Ishikawa (cell line): ENCODE data around the gene CALML6.

ENCODE experiments used
- CEBPB ChIP-seq: IDR thresholded peaks from 2 replicates; pipeline ENCODE4 v1.6.1; 2012
- CREB1 ChIP-seq: IDR thresholded peaks from 2 replicates; pipeline ENCODE4 v1.6.1; 2012; ENCODE audit warnings: low read depth
- EGR1 ChIP-seq: IDR thresholded peaks from 2 replicates; pipeline ENCODE4 v1.6.1; 2012
- EP300 ChIP-seq: IDR thresholded peaks from 2 replicates; pipeline ENCODE4 v1.6.1; 2012; ENCODE audit warnings: borderline replicate concordance
- FOXM1 ChIP-seq: IDR thresholded peaks from 2 replicates; pipeline ENCODE4 v1.6.1; 2012; ENCODE audit warnings: low read depth, borderline replicate concordance
- MAX ChIP-seq: IDR thresholded peaks from 2 replicates; pipeline ENCODE4 v1.6.1; 2012
- NFIC ChIP-seq: IDR thresholded peaks from 2 replicates; pipeline ENCODE4 v1.6.1; 2012
- RAD21 ChIP-seq: IDR thresholded peaks from 2 replicates; pipeline ENCODE4 v1.6.1; 2012; ENCODE audit warnings: low read depth
- REST ChIP-seq: IDR thresholded peaks from 2 replicates; pipeline ENCODE4 v1.6.1; 2012; ENCODE audit warnings: low read depth, mild to moderate bottlenecking
- TAF1 ChIP-seq: IDR thresholded peaks from 2 replicates; pipeline ENCODE4 v1.6.1; 2012; ENCODE audit warnings: low read depth, mild to moderate bottlenecking
- TCF12 ChIP-seq: IDR thresholded peaks from 2 replicates; pipeline ENCODE4 v1.6.1; 2012; ENCODE audit warnings: low read depth
- TEAD4 ChIP-seq: IDR thresholded peaks from 2 replicates; pipeline ENCODE4 v1.6.1; 2012
- YY1 ChIP-seq: IDR thresholded peaks from 2 replicates; pipeline ENCODE4 v1.6.1; 2012; ENCODE audit warnings: low read depth
- ZBTB7A ChIP-seq: IDR thresholded peaks from 2 replicates; pipeline ENCODE4 v1.6.1; 2012; ENCODE audit warnings: low read depth
- TF ChIP-seq, protein P1 (sequence below): IDR thresholded peaks from 2 replicates; pipeline ENCODE4 v1.6.1; 2012

The CALML6 gene

GRCh38 chr1:1926886-1927660 lies 12.0 kb downstream of the CALML6 start:
- no peak for TF ChIP-seq EGR1
- TF ChIP-seq, protein P1, sequence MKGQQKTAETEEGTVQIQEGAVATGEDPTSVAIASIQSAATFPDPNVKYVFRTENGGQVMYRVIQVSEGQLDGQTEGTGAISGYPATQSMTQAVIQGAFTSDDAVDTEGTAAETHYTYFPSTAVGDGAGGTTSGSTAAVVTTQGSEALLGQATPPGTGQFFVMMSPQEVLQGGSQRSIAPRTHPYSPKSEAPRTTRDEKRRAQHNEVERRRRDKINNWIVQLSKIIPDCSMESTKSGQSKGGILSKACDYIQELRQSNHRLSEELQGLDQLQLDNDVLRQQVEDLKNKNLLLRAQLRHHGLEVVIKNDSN = no peak
- TF ChIP-seq EP300 = no peak
- no peak for TF ChIP-seq TAF1
- TF ChIP-seq MAX = no peak
- TF ChIP-seq NFIC = no peak
- no peak for TF ChIP-seq RAD21

- TF ChIP-seq YY1 = no peak
- TF ChIP-seq REST = no peak
- no peak for TF ChIP-seq CEBPB
- no peak for TF ChIP-seq TCF12
- TF ChIP-seq ZBTB7A = no peak
- no peak for TF ChIP-seq FOXM1
- no peak for TF ChIP-seq CREB1
- TF ChIP-seq NFIC = no peak
- TF ChIP-seq, protein P1 = no peak
- TF ChIP-seq TAF1 = no peak
- no peak for TF ChIP-seq EP300
- no peak for TF ChIP-seq RAD21
- TF ChIP-seq MAX = no peak
- no peak for TF ChIP-seq TEAD4
- no peak for TF ChIP-seq EGR1
These were observed 12.7 kb downstream of the CALML6 start for GRCh38 chr1:1927751-1928150.

- TF ChIP-seq NFIC = peak; percentile 55
- TF ChIP-seq REST = no peak
- no peak for TF ChIP-seq RAD21
These were observed 13.4 kb downstream of the CALML6 start for GRCh38 chr1:1928231-1929101.

DNA sequence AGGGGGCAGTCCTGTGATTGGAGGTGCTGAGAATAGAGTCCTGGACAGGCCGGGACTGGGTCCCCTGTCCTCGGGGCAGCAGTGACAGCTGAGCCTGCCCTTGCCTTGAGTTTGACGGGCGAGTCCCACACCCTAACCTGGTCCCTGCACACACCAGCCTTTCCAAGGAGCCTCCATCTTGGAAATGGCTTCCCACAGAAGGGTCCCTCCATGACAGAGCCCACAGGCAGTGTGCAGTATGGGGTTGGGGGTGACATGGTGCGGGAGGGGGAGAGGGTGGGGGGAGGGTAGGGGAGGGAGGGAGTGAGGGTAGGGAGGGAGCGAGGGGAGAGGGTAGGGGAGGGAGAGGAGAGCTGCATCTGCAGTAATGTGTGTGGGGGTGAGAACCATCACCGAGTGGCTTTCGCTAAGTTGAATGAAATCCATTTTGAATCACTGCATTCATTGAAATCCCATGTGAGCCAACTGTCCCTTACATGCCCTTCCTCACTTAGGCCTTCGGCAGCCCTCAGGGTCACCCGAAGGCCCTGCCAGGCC lies 14.1 kb downstream of the CALML6 start:
- TF ChIP-seq CREB1 (no peak), TCF12 (no peak), TAF1 (no peak), YY1 (no peak), RAD21 (no peak), ZBTB7A (no peak), MAX (no peak), NFIC (no peak), EP300 (no peak), REST (no peak), TEAD4 (no peak), EGR1 (no peak), CEBPB (no peak), FOXM1 (no peak)
- TF ChIP-seq, protein P1 = no peak
